Right lobe of liver (tissue), 4 donors: ENCODE results near the gene KLF11.

Experiments
- CTCF ChIP-seq, 4 donors: fragments of 200-600 bp in 3 of 4; fragments of 450-650 bp in 1 of 4; IDR thresholded peaks; one replicate each; pipeline versions ENCODE4 v1.5.1 to v1.8.0; 2016 to 2022; ENCODE audit warnings: antibody characterized with exemption in 4 of 4, mild to moderate bottlenecking in 2 of 4
- POLR2A ChIP-seq: fragments of 450-650 bp; IDR thresholded peaks from one replicate; pipeline ENCODE4 v1.6.1; 2017; ENCODE audit warnings: antibody characterized with exemption, mild to moderate bottlenecking
- donor health status: DM: no; HTN: no; CAD: no.
- donor health status: DM: no; HTN: no; CAD: no.
- donor health status: DM: no; HTN: yes; CAD: no.

GRCh38 chr2:10026940-10027569 lies 16.3 kb upstream of the KLF11 start:
- TF ChIP-seq CTCF (IDR thresholded peaks at IDR 0.05) (no peak), POLR2A (no peak)
